TTC549 (cell line): ENCODE results near the gene CFAP45.
"Not testable (repeated sequence)": the region's sequence is repeated elsewhere in the genome, so short reads cannot be mapped to it uniquely, and the experiment has no call there.

Source experiments
- FAIRE-seq: peaks from 2 replicates; lab custom pipeline; 2012; peaks lifted over from hg19 to GRCh38; lab: Jason Lieb, UNC

Gene CFAP45

DNA sequence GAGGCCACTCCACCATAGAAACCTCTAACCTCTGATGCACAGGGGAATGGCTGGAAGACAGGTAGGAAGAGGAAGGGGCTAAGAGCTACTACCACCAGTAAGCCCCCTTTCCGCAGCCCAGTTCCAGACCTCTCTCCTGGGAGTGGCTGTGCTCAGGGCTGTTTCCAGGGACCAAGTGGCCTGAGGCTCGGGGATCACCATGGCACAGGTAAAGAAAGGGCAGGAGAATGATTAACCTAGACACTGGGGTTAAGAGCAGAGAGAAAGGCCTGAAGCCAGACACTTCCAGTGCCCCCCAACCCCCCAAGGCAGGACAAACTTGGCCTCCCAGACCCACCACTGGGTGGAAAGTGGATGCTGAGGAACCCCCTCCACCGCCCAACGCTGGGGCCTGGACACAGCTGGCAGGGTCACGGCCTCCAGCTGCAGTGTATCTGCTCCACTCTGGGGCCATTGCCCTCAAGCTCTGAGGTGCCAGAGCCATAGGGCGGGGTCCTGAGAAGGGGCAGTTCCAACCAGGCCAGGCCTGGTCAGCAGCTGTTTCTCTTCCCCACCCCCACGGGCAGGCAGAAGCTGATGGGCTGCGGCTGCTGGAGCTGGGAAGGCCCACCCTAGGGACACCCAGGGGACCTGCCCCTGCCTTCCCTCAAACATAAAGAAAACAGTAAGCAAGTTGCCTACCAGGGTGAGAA lies 22.7 kb upstream of the CFAP45 start:
- FAIRE-seq = no peak

DNA sequence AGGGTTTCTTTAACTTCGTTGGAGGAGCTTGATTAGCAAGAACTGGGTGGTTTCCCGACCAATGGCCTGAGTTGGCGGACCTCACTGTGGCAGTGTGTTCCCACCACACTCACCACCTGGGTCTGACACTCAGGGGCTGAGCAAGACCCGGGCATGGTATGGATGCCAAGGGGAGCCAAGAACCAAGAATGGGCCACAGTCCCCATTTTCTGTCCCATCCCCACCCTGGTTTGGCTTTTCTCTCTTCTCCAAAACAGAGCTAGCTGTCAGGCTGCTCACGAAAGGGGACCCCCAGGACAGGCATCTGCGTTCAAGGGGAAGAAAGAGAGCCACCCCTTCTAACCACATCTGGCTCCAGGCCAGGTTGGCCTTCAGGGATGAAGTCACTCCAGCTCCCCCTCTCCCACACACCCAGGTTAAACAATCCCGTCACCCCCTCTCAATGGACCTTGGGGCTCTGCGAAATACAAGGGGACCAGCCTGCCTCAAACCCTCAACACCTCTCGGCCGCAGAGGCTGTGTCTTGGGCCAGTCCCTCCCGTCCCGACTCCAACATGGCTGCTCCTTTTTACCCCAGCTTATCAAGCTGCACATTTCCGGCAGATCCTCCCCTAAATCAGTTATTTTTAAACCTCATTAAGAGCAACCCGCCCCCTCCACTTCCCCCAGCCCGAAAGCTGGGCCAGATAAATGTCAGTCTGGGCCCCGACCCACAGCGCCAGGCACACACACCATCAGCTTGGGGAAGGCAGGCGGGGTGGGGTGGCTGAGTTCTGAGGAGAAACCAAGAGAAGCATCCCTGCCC lies 21.9 kb upstream of the CFAP45 start:
- FAIRE-seq = no peak

DNA sequence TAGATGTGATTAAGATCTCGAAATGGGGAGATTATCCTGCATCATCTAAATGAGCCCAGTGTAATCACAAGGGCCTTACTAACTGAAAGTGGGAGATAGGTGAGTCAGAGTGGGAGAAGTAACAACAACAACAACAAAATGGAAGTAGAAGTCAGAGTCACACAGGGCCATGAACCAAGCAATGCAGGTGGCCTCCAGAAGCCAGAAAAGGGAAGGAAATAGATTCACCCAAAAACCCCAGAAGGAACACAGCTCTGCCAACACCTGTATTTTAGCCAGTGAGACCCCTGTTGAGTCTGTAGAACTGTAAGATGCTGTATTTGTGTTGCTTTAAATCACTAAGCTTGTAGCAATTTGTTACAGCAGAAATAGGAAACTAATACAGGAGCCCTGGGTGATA lies 21.3 kb upstream of the CFAP45 start:
- FAIRE-seq = no peak

DNA sequence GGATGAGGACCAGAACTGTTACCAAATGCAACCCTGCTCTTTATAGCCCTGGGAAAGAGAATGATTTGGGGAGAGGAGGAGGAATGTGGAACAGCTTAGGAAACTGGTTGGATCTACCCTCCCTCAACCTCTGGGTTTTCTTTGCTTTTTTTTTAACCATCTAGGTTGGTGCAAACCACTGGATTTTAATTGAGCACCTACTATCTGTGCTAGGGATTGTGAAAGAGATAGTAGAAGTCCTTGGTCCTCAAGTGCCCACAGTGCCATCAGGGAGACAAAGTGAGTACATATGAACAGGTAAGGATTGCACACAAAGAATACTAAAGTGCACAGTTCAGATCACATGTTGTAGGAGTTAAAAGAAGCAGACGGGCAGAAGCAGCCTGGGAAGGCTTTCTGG lies 20.7 kb upstream of the CFAP45 start:
- FAIRE-seq = no peak

DNA sequence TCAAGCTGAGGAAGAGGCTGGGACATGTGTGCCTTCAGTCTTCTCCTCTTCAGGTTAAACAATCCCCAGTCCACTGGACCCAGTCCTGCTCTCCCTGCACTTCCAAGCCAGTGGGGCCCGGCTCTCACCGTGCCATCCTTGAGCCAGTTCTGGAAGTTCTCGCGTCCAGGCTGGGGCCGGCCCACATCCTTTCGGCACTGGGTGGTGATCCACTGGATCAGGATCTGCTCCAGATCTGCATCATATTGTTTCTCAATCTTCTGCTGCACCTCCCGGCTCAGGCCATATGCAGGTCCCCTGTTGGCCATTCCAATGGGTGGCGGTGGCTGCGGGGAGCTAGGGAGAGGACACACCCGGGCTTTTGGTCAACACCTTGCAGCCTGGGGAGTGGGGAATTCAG lies 20.2 kb upstream of the CFAP45 start:
- no peak for FAIRE-seq

DNA sequence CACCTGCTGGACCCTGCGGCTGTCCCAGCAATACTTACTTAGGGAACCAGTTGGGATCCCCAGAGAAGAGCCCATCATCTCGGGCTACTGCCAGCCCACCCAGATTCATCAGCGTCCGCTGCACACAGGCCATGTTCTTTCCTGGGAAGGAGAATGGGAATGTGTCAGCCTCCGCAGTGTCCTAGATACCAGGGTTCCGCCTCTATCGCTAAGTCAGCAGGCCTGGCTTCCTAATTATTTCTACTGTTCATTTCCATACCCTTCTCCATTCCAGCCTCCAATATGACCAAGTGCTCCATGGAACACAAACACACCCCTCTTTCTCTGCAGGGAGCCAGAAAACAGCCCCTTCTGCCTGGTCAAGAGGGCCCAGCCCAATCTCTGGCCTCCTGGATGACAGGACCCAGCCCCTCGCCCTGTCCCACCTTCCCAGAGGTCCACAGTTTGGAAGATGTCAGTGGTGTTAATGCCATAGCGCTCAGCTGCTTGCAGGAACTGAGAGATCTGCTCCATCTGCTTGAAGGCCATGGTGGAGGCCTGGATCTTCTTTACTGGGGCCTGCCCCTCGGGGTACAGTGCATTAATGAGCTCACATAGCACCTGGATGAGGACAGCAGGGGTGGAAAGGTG lies 19.4 kb upstream of the CFAP45 start:
- no peak for FAIRE-seq

DNA sequence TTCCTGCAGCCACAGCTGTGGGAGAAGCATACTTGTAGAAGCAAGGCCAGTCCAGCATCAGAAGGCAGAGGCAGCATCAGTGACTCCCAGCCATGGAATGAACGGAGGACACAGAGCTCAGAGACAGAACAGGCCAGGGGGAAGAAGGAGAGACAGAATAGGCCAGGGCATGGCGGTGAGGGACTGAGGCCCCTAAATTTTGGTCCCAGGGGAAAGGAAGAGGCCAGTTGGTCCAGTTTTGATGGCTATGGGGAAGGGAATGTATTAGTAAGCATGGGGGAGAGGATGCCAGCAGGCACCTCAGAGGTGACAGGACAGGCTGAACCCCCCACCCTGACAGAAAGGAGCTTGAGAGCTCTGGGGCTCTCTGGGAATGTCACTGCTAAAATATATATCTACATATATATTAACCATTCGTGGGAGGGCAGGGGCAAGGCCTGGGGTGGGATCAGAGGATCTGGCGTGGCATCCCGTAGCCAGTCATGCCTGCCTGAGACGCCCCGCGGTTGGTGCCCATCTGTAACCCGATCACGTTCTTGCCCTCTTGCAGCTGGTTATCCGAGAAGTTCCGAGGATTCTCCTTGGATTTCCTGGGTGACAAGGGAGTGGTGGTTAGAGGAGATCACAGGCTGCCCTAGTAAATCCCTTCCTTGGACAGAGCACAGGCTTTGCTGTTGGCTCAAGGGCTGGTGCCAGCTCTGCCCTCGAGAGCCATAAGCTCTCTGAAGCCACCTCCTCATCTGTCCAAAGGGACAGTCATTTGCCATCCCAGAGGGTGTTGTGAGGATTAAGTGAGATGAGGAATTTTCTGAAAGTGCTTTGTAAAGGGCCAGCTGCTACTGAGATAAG lies 18.6 kb upstream of the CFAP45 start:
- FAIRE-seq = no peak

DNA sequence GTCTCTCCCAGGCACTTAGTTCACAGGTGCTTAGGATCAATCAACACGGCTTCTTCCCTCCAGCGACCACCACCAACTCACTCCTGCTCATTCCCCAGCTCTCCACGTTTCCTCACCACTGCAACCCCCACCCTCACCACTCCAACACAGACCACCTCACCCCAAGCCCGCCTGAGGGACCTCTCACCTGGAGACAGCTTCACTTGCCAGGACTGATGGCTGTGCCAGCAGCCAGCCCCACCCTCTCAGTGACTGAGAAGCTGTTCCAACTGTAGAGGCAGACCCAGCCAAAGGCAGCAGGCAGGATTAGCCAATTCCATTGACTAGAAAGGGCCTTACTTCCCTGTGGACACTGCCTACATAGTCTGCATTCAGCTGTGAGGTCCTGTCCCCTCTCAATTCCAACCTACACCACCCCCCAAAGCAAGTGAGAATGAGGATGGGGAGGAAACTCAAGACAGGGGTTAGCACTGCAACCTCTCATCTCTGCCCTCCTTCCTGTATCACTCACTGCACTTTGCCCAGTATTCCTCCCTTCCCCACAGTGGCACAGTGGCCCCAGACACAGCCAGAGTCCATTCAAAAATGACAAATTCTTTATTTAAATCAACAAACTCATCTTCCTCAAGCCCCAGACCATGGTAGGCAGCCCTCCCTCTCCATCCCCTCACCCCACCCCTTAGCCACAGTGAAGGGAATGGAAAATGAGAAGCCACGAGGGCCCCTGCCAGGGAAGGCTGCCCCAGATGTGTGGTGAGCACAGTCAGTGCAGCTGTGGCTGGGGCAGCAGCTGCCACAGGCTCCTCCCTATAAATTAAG lies 17.8 kb upstream of the CFAP45 start:
- FAIRE-seq = no peak

DNA sequence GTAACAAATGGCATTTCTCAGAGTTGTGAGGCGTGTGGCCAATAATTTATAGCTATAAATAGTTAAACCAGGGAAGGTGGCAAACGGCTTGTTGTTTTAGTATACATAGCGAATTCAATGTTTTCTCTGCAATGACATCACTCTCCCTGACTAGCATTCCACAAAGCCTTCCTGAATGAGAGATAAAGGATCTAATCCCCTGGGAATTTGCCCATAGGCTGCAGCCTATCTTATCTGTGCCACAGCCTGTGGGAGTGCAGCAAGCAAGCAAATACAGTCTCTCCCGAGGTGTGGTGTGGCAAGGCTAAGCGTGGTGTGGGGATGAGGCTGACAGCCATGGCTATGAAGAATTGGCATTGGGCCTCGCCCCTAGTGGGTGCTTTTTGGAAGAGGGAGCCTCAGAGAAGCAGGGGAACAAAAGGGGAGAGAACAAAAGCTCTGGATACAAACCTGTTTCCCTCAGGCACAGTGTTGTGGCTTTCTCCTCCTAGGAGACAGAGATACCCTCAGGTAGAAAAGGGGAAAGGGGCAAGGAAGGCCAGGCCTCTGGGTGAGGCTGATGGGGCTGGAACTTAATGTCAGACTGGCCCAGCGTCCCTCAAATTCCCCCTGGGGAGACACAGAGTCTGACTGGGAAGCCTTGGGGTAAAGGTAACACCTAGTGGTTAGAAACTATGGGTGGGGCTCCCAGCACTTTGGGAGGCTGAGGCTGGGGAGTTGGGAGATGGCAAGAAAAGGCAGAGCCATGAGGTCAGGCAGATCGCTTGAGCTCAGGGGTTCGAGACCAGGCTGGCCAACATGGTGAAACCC lies 16.5 kb upstream of the CFAP45 start:
- no peak for FAIRE-seq

DNA sequence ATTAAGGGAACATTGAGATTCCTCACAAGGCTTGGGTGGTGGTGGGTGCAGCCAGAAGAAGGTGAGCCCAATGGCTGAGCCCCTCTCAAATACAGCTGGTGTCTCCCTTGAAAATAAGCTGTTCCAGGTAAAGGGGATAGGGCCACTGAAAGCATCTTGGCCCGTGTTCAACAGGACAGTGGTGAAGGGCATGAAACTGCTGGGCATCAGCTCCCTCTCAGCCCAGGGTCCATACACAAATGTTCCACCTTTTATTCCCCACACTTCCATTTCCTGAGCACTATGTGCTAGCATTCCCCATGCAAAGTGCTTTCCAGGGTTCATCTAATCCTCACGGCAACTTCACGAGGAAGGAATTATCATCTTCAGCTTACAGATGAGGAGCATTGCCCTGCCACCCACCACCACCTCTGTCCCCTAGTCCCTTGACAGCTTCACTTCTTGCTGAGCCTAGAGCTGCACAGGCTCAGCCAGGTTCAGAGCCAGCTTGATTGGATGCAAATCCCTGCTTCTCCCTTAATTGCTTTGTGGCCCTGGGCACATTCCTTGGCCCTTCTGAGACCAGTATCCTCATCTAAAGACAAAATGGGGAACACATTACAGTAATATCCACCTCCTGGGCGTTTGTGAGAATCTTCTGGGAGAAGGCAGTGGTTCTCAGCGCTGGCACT lies 15.7 kb upstream of the CFAP45 start:
- no peak for FAIRE-seq

DNA sequence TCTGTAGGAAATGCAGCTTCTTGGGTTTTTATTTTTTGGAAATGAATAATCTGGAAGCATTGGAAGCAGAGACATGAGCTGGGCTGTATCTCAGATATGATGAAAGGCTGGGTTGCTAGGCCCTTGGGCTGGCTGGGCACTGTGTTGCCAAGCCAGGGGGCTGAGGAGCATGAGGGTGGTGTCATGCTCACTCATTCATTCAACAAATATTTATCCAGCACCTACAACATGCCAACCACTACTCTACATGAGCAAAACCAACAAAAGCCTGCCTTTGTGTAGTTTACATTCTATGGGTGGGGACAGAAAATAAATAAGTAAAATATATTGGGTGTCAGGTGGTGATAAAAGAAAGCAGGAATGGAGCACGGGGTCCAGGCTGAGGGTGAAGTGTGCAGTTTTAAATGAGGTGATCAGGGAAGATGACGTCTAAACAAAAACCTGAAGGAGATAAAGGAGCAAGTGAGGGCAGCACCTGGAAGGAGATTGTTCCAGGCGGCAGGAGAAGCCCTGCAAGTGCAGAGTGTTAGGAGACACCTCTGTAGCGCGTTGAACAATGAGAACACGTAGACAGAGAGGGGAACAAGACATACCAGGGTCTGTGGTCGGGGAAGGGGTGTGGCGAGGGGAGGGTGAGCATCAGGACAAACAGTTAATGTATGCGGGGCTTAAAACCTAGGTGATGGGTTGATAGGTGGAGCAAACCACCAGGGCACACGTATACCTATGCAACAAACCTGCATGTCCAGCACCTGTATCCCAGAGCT lies 14.5 kb upstream of the CFAP45 start:
- no peak for FAIRE-seq

DNA sequence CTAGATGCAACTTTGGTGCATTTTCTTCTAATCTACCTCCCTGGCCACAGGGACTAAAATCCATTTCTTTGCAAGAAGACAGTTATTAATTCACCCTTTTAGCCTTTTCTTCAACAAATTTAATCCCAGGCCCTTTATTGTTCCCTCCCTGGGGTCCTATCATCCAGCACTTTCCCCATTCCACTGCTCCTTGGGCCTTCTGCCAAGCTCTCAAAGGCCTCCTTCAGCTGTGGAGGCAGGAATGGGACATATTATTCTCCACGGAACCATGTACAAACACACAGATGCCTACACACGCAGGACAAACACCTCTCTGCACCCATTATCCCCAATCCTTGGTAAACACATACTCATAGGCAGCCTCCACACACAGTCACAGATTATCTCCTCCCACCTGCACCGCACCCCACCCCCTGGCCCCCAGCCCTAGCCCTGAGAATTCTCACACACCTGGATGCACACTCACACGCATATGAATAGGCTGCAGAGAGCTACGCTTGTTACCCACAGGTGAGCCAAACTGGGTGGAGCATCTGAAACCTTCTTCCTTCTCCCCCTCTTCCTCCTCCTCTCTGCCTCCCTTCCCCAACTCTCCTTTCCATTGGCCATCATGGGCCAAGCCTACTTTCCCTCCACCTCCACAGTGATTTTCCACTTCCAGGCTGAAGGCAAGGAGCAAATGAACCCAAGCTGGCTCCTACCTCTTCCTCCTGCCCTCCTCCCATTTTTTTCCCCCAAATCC lies 13.7 kb upstream of the CFAP45 start:
- no peak for FAIRE-seq

DNA sequence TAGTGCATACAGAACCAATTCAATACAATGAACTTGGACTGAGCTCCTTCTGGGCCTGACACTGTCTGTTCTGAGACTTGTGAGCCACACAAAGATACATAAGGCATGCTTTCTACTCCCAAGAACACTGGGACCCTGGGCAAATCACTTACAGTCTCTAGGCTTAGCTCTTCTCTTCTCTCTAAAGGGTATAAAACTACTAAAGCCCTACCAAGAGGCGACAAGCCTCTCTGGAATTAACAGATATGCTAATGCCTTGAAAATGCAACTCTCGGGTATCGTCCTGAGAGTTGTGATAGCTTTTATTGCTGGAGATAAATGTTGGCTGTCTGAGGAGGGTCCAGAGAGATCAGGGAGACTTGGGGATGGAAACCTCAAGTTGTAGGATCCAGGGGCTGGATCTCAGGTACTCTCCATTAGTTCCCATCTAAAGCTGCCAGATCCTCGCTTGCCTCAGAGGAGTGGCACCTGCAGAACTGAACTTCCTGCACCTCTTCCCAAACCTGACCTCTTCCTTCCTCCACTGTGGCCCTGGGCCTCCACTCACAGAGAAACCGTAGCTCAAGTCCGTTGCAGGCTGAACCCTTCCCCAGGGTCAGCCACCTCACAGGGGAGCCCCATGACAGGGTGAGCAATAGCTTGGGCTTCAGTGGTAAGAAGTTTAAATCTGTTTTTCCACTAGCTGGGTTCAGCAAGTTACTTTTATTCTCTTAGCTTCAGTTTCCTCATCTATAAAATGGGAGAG lies 11.5 kb upstream of the CFAP45 start:
- no peak for FAIRE-seq

DNA sequence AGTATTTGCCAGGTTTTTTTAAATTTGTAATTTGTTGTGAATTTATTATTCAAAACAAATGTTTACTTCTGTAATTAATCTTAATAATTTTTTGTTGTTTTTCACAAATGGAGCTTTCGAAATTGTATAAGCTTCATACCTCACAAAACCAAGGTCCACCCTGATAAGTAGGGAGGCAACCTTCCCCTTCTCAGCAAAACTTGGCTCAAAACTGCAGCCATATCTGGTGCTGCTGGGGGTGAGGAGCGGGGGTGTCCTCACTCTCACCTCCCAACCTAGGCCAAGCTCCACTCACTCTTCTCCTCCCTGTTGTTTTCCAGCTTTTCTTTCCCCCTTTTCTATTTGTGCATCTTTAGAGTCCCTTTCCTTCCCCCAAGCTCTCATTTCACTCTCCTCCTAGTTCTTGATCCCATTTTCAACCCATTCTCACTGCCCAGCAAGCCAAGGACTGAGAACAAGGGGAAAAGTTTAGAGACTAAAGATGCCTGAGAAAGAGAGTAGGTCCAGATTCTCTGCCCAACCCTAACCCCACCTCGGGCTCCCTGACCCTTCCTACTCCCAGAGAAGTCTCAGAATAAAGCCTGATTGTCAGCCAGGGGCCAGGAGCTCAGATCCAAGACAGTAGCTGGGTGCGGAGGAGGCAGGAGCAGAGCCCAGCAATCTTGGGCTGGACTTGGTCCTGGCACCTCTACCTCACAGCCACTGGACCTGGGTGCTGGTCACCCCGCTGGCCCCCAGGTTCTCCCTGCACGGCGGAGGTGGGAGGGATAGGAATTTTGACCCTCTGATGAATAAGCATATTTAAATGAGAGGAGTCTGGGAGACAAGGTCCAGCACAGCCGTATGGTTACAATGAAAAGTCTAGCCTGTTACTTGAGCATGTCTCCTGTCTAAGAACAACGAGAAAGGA lies 8.3 kb upstream of the CFAP45 start:
- FAIRE-seq = no peak

DNA sequence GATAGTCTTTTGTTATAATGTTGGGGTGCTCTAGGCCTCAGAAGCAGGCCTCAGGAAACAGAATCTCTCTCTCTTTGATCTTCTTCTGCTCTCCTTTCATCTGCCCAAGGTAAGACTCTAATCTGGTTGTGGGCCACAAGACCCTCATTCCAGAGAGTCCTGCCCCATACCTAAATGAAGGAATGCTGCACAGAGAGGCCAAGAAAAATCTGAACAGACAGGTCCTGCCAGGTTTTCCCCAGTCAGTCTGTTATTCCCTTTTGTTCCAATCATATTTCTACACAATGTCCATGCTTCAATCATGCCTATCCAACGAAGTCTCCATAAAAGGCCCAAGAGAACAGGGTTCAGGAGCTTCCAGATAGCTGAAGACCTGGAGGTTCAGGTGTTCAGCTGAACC lies 7.0 kb upstream of the CFAP45 start:
- FAIRE-seq = no peak

DNA sequence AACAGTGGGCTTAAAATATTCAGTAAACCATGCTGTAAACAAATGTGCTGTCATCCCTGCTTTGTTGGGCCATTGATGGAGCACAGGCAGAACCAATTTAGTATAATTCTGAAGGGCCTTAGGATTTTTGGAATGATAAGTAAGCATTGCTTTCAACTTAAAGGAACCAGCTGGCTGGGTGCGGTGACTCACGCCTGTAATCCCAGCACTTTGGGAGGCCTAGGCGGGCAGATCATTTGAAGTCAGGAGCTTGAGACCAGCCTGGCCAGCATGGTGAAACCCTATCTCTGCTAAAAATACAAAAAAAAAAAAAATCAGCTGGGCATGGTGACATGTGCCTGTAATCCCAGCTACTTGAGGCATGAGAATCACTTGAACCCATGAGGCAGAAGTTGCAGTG lies 4.1 kb upstream of the CFAP45 start:
- not testable (repeated sequence) for FAIRE-seq

DNA sequence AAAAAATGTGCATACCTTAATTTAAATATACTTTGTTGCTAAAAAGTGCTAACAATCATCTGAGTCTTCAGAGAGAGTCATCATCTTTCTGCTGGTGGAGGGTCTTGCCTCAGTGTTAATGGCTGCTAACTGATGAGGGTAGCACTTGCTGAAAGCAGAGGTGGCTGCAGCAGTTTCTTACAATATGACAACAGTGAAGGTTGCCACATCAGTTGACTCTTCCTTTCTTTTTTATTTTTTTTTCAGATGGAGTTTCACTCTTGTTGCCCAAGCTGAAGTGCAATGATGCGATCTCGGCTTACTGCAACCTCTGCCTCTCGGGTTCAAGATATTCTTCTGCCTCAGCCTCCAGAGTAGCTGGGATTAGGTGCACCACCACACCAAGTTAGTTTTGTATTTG lies 2.6 kb upstream of the CFAP45 start:
- no peak for FAIRE-seq
